K562 (cell line): ENCODE data around the gene RHOBTB3. TPM values are rescaled to one million over a fixed set of nuclear protein-coding genes. Genes with fewer than 3 reads are reported as not detected.

Source experiments
- CBX3 ChIP-seq, 2 experiments: IDR thresholded peaks; 1 replicate in 1 of 2; 2 replicates in 1 of 2; pipeline ENCODE4 v1.6.1; 2012; ENCODE audit warnings: inconsistent platforms in 2 of 2, low read length in 2 of 2, borderline replicate concordance in 1 of 2, control low read depth in 1 of 2
- CHD7 ChIP-seq: fragments of 200-600 bp; sonication (generic); IDR thresholded peaks from one replicate; pipeline ENCODE4 v1.6.1; 2012; ENCODE audit warnings: mild to moderate bottlenecking, low read depth, low read length, inconsistent platforms
- GATAD2B ChIP-seq: fragments of 450-650 bp; IDR thresholded peaks from 2 replicates; pipeline ENCODE4 v1.6.1; 2017; ENCODE audit warnings: mild to moderate bottlenecking, borderline replicate concordance
- KAT2B ChIP-seq: IDR thresholded peaks from one replicate; pipeline ENCODE4 v1.6.1; 2012; ENCODE audit warnings: low read depth, mild to moderate bottlenecking, control low read depth, inconsistent platforms, low read length, moderate library complexity
- KLF10 ChIP-seq: fragments of 250-450 bp; sonication (Bioruptor Pico); IDR thresholded peaks from 2 replicates; pipeline ENCODE4 v1.6.1; 2021; ENCODE audit warnings: matching md5 sums
- MCM7 ChIP-seq, 2 experiments: fragments of 450-650 bp; IDR thresholded peaks; 2 replicates each; pipeline ENCODE4 v1.6.1; 2016 to 2018
- NFE2 ChIP-seq: IDR thresholded peaks from 2 replicates; pipeline ENCODE4 v1.6.1; 2014; ENCODE audit warnings: antibody characterized with exemption, low read depth
- NKRF ChIP-seq: fragments of 450-650 bp; IDR thresholded peaks from 2 replicates; pipeline ENCODE4 v1.6.1; 2016; ENCODE audit warnings: borderline replicate concordance
- RCOR1 ChIP-seq, 2 experiments: IDR thresholded peaks; 2 replicates each; pipeline ENCODE4 v1.6.1; 2012; ENCODE audit warnings: low read depth in 2 of 2, low read length in 2 of 2, borderline replicate concordance in 1 of 2, improper control_type of control experiment in 1 of 2
- SIN3B ChIP-seq: fragments of 450-650 bp; IDR thresholded peaks from 2 replicates; pipeline ENCODE4 v1.6.1; 2017; ENCODE audit warnings: low read depth, mild to moderate bottlenecking, moderate library complexity
- SP2 ChIP-seq: IDR thresholded peaks from 2 replicates; pipeline ENCODE4 v1.6.1; 2011; ENCODE audit warnings: mild to moderate bottlenecking, low read depth, low read length, moderate library complexity; ENCODE audit not compliant: poor library complexity, severe bottlenecking; ENCODE audit errors: extremely low read depth
- STAG1 ChIP-seq: sonication (generic); formaldehyde crosslinking; IDR thresholded peaks from 2 replicates; pipeline ENCODE4 v1.5.0; 2020; ENCODE audit warnings: missing genetic modification reagents, borderline replicate concordance
- YBX1 ChIP-seq: fragments of 450-650 bp; IDR thresholded peaks from 2 replicates; pipeline ENCODE4 v1.7.1; 2016; ENCODE audit warnings: mild to moderate bottlenecking
- ZNF274 ChIP-seq: IDR thresholded peaks from 2 replicates; pipeline ENCODE4 v1.6.1; 2011; ENCODE audit warnings: low read depth, mild to moderate bottlenecking, low read length, moderate library complexity, borderline replicate concordance
- ZNF354B ChIP-seq: fragments of 250-450 bp; sonication (Bioruptor Pico); IDR thresholded peaks from 2 replicates; pipeline ENCODE4 v1.4.0; 2020
- polyA plus RNA-seq, 8 experiments: library from polyadenylated mRNA; depleted of rRNA in 4 of 8; stranded (reverse) in 5 of 8; unstranded in 3 of 8; fragments of >200 nt; fragmentation: Nextera tagmentation in 2 of 8; fragmentation: Illumina TruSeq in 1 of 8; extraction: Ambion mirVana in 2 of 8; extraction: Trizol in 1 of 8; gene quantifications; 2 replicates each; pipeline versions ENCODE4 v1.2.1 to v1.2.3, GENCODE V29; 2011 to 2014; ENCODE audit warnings: inconsistent platforms in 1 of 8, missing spikeins in 1 of 8
- total RNA-seq, 7 experiments: library from RNA; depleted of rRNA in 6 of 7; stranded (reverse); fragments of >200 nt in 6 of 7; fragmentation: Illumina TruSeq in 2 of 7; extraction: Trizol in 2 of 7; gene quantifications; 2 replicates each; pipeline versions ENCODE4 v1.2.1 to v1.2.3, GENCODE V29; 2011 to 2021; ENCODE audit warnings: low replicate concordance in 1 of 7

RHOBTB3 gene
- total and polyA plus RNA-seq, 9 of the 15 experiments (the other 6 are each of a cell fraction or from before 2014, with no cell fraction given), result 39.7 to 143 (median 115) TPM

- TF ChIP-seq ZNF274, result no peak
- no peak for TF ChIP-seq CHD7
- no peak for TF ChIP-seq NKRF
- TF ChIP-seq YBX1, result no peak
- TF ChIP-seq CBX3 (IDR thresholded peaks at IDR 0.05; ENCODE audit: borderline replicate concordance in 1 of 2, low read length in 2 of 2), result no peak
- peak; percentile 32; the same call in 1 of the 2 replicates for TF ChIP-seq STAG1 (CRISPR knock-in tag)
- no peak for TF ChIP-seq SIN3B
- no peak for TF ChIP-seq ZNF354B (CRISPR knock-in tag)
- TF ChIP-seq RCOR1 (IDR thresholded peaks at IDR 0.05; ENCODE audit: borderline replicate concordance in 1 of 2, low read depth in 2 of 2, low read length in 2 of 2), result 0 out of 4 replicates have a peak, but pooled peaks of 1 of the 2 experiments have one; percentile 46
- TF ChIP-seq NFE2, result no peak
- TF ChIP-seq SP2, result no peak
- no peak for TF ChIP-seq KLF10
- no peak for TF ChIP-seq MCM7 (IDR thresholded peaks at IDR 0.05)
- TF ChIP-seq KAT2B, result no peak
- 0 out of 2 replicates have a peak, but pooled peaks have one; percentile 51 for TF ChIP-seq GATAD2B
Measured at GRCh38 chr5:95781101-95781583, 50.0 kb downstream of the RHOBTB3 start (continued).
